NCI-H1436 treated with DMSO at 0.1 percent for 48 hours (cell line): ENCODE data around the gene CDK19.
A peak's percentile ranks its signal among the peaks of the same experiment; 100 is the strongest.
"Not testable (repeated sequence)": the region's sequence is repeated elsewhere in the genome, so short reads cannot be mapped to it uniquely, and the experiment has no call there.

Experiments used
- DNase-seq: peaks from one replicate; lab custom pipeline; 2025; lab: John Stamatoyannopoulos, UW

Gene CDK19

GRCh38 chr6:110815411-110816409 is at the start of gene CDK19:
Gene CDK19 (minus strand): TSS chr6:110815469. CDS start chr6:110815136, 333 bp downstream.
- DNase-seq: peak; percentile 97

- no peak for DNase-seq
These were observed 49.6 kb upstream of the CDK19 start for GRCh38 chr6:110864824-110865223.

- no peak for DNase-seq
These were observed 44.1 kb upstream of the CDK19 start for GRCh38 chr6:110859335-110859792.

GRCh38 chr6:110858562-110859214 is 43.4 kb upstream of the CDK19 start:
- no peak for DNase-seq

GRCh38 chr6:110858016-110858415 is 42.7 kb upstream of the CDK19 start:
- no peak for DNase-seq

GRCh38 chr6:110856296-110856695 is 41.0 kb upstream of the CDK19 start:
- DNase-seq: no peak

- DNase-seq: no peak
These were observed 38.6 kb upstream of the CDK19 start for GRCh38 chr6:110853754-110854477.

- DNase-seq: no peak
These were observed 37.5 kb upstream of the CDK19 start for GRCh38 chr6:110852773-110853172.

GRCh38 chr6:110849781-110850180 is 34.5 kb upstream of the CDK19 start:
- DNase-seq: no peak

GRCh38 chr6:110841266-110841665 is 26.0 kb upstream of the CDK19 start:
- DNase-seq: no peak

GRCh38 chr6:110835751-110836150 is 20.5 kb upstream of the CDK19 start:
- not testable (repeated sequence) for DNase-seq

- no peak for DNase-seq
These were observed 18.6 kb upstream of the CDK19 start for GRCh38 chr6:110833831-110834230.

- no peak for DNase-seq
These were observed 16.1 kb upstream of the CDK19 start for GRCh38 chr6:110831405-110831804.

- no peak for DNase-seq
These were observed 13.1 kb upstream of the CDK19 start for GRCh38 chr6:110828396-110828795.

- no peak for DNase-seq
These were observed 11.2 kb upstream of the CDK19 start for GRCh38 chr6:110826236-110827129.

- no peak for DNase-seq
These were observed 7.9 kb upstream of the CDK19 start for GRCh38 chr6:110823146-110823545.

GRCh38 chr6:110822249-110822648 is 7.0 kb upstream of the CDK19 start:
- DNase-seq: no peak

- DNase-seq: no peak
These were observed 1.4 kb upstream of the CDK19 start for GRCh38 chr6:110816677-110817076.

GRCh38 chr6:110815015-110815410 is 256 bp downstream of the CDK19 start:
- no peak for DNase-seq

GRCh38 chr6:110814102-110815014 is 911 bp downstream of the CDK19 start:
- DNase-seq: no peak
